ENCODE results near the gene CACHD1. TPM values are rescaled to one million over a fixed set of nuclear protein-coding genes. Genes with fewer than 3 reads are reported as not detected.
A peak's percentile ranks its signal among the peaks of the same experiment; 100 is the strongest.

The CACHD1 gene
- total RNA-seq, 1 experiment from 2014 or later, result 16.6 TPM

DNA sequence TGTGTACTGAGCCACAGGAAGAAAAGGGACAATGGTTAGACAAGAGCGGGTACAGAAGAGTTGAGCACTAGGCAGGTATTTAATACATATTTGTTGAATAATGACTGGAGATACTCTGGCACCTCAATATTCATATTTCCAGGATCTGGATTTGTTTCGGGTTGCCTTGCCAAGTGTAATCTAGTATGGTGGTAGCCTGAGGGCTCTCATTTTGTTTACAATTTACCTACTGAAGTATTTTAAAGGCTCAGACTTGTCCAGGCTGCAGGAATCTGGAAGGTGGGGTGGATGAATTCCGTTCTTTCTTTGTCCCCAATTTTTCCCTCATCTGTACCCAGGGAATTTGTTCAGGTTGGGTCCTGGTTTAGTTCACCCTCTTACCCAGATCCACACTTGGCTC is 95.0 kb downstream of the CACHD1 start:
- Histone ChIP-seq H3K4me3 (ENCODE audit: low read depth, low read length) (no peak overlapping the region), H3K27me3 (replicated peaks; ENCODE audit: control insufficient read depth, insufficient read depth, low read length) (no peaks in the 10 kb centered on the region), H3K9me3 (no peaks in the 10 kb centered on the region), H3K36me3 (ENCODE audit: control insufficient read depth, insufficient read depth, low read length) (no peaks in the 10 kb centered on the region), H3K4me1 (peaks cover 28% of the 10 kb centered on the region)
- intact Hi-C loops (cut with micrococcal nuclease; ENCODE audit: unreplicated experiment), result loop anchor here (1.0 to 10.0 kb wide), 3 partner anchors 28 to 90 kb away; no protein-coding TSS in a partner anchor
- TF ChIP-seq, protein P1, sequence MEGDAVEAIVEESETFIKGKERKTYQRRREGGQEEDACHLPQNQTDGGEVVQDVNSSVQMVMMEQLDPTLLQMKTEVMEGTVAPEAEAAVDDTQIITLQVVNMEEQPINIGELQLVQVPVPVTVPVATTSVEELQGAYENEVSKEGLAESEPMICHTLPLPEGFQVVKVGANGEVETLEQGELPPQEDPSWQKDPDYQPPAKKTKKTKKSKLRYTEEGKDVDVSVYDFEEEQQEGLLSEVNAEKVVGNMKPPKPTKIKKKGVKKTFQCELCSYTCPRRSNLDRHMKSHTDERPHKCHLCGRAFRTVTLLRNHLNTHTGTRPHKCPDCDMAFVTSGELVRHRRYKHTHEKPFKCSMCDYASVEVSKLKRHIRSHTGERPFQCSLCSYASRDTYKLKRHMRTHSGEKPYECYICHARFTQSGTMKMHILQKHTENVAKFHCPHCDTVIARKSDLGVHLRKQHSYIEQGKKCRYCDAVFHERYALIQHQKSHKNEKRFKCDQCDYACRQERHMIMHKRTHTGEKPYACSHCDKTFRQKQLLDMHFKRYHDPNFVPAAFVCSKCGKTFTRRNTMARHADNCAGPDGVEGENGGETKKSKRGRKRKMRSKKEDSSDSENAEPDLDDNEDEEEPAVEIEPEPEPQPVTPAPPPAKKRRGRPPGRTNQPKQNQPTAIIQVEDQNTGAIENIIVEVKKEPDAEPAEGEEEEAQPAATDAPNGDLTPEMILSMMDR (IDR thresholded peaks at IDR 0.05; ENCODE audit: insufficient read depth in 1 of 2, low read depth in 1 of 2, low read length in 1 of 2, severe bottlenecking in 1 of 2, unreplicated experiment in 1 of 2), result no peak
- DNase-seq, result no peak
- no TSS peak for BruUV-seq (replicated peaks)
- no peaks in the 10 kb centered on the region for H3K36me3 Mint-ChIP-seq (ENCODE audit: insufficient read depth, unreplicated experiment)
- no peaks in the 10 kb centered on the region for H3K9me3 Mint-ChIP-seq (ENCODE audit: unreplicated experiment)
- POLR2A ChIA-PET, result no interaction called here
- H3K4me1 Mint-ChIP-seq (ENCODE audit: low read depth, unreplicated experiment), result peaks cover 13% of the 10 kb centered on the region
- no peak overlapping the region for H3K4me3 Mint-ChIP-seq (ENCODE audit: unreplicated experiment)
- CTCF ChIA-PET, result no interaction called here
- H3K27me3 Mint-ChIP-seq (ENCODE audit: insufficient read depth, unreplicated experiment), result no peaks in the 10 kb centered on the region
- H3K27ac Mint-ChIP-seq (ENCODE audit: unreplicated experiment), result peak overlapping the region; percentile 70

DNA sequence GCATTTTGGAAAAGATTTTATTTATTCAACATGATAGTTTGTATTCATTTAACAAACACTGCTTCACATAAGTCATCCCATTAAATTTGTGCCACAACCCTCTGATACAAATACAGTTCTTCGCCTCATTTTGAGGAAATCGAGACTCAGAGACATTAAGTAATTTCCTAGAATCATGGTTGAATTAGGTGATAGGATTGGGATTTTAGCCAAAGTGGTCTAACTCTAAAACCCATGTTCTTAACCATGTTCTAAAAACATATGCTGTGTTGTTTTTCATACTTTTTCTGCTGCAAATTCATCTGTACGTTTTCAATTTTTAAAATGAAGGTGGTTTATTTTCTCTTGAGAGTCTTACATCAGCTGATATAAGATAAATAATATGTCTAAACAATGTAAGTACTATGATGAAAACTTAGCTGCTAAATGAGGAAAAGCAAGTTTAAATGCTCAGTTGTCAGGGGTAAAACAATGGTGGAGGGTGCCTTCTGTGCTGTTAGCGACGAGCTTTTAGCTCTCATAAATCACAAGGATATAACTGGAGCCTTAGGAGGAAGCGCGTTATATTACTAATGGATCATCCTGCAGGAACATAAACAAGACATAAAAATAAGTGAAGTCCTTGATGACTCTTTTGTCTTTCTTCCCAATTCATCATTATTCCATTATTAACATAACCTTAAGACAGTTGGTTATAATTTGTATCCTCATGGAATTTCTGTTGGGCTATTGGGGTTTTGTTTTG is 97.7 kb downstream of the CACHD1 start:
- Mint-ChIP-seq H3K4me1 (ENCODE audit: low read depth, unreplicated experiment) (peaks cover 21% of the 10 kb centered on the region), H3K4me3 (ENCODE audit: unreplicated experiment) (no peak overlapping the region), H3K27ac (ENCODE audit: unreplicated experiment) (no peak overlapping the region), H3K27me3 (ENCODE audit: insufficient read depth, unreplicated experiment) (no peaks in the 10 kb centered on the region), H3K36me3 (ENCODE audit: insufficient read depth, unreplicated experiment) (peaks cover 1% of the 10 kb centered on the region), H3K9me3 (ENCODE audit: unreplicated experiment) (no peaks in the 10 kb centered on the region)
- ChIA-PET CTCF (no interaction called here), POLR2A (no interaction called here)
- intact Hi-C loops (cut with micrococcal nuclease; ENCODE audit: unreplicated experiment), result loop anchor here (10.0 kb wide), 1 partner anchor 87 kb away; no protein-coding TSS in a partner anchor
- TF ChIP-seq, protein P1 (IDR thresholded peaks at IDR 0.05; ENCODE audit: insufficient read depth in 1 of 2, low read depth in 1 of 2, low read length in 1 of 2, severe bottlenecking in 1 of 2, unreplicated experiment in 1 of 2), result no peak
- H3K27me3 ChIP-seq (replicated peaks; ENCODE audit: control insufficient read depth, insufficient read depth, low read length), result no peaks in the 10 kb centered on the region
- H3K4me3 ChIP-seq (ENCODE audit: low read depth, low read length), result no peak overlapping the region
- peaks cover 28% of the 10 kb centered on the region for H3K4me1 ChIP-seq
- BruUV-seq (replicated peaks), result no TSS peak
- DNase-seq, result no peak
- no peaks in the 10 kb centered on the region for H3K9me3 ChIP-seq
- H3K36me3 ChIP-seq (ENCODE audit: control insufficient read depth, insufficient read depth, low read length), result no peaks in the 10 kb centered on the region

DNA sequence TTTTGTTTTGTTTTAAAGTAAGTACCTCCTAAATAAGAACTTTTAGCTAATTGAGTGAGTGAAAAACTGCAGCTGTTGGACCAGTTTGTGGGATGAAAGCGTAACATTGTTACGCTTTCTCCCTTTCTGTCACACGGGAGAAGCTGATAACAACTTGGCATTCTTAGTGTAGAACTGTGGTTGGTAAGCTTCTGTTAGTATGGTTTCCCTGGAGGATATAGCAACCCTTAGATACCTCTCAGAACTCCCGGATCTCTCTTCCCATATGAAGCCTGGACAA is 98.2 kb downstream of the CACHD1 start:
- Mint-ChIP-seq H3K4me1 (ENCODE audit: low read depth, unreplicated experiment) (peaks cover 26% of the 10 kb centered on the region), H3K4me3 (ENCODE audit: unreplicated experiment) (no peak overlapping the region), H3K27me3 (ENCODE audit: insufficient read depth, unreplicated experiment) (no peaks in the 10 kb centered on the region), H3K36me3 (ENCODE audit: insufficient read depth, unreplicated experiment) (peaks cover 6% of the 10 kb centered on the region), H3K27ac (ENCODE audit: unreplicated experiment) (no peak overlapping the region), H3K9me3 (ENCODE audit: unreplicated experiment) (no peaks in the 10 kb centered on the region)
- TF ChIP-seq, protein P1 (IDR thresholded peaks at IDR 0.05; ENCODE audit: insufficient read depth in 1 of 2, low read depth in 1 of 2, low read length in 1 of 2, severe bottlenecking in 1 of 2, unreplicated experiment in 1 of 2), result no peak
- BruUV-seq (replicated peaks), result no TSS peak
- DNase-seq, result no peak
- Histone ChIP-seq H3K9me3 (no peaks in the 10 kb centered on the region), H3K36me3 (ENCODE audit: control insufficient read depth, insufficient read depth, low read length) (no peaks in the 10 kb centered on the region), H3K4me3 (ENCODE audit: low read depth, low read length) (no peak overlapping the region), H3K4me1 (peaks cover 25% of the 10 kb centered on the region), H3K27me3 (replicated peaks; ENCODE audit: control insufficient read depth, insufficient read depth, low read length) (no peaks in the 10 kb centered on the region)
- intact Hi-C loops (cut with micrococcal nuclease; ENCODE audit: unreplicated experiment), result loop anchor here (10.0 kb wide), 1 partner anchor 87 kb away; no protein-coding TSS in a partner anchor
- ChIA-PET POLR2A (no interaction called here), CTCF (no interaction called here)
